ENCODE results near the gene MEIOC. TPM values are rescaled to one million over a fixed set of nuclear protein-coding genes. Genes with fewer than 3 reads are reported as not detected.
"Not testable (repeated sequence)": the region's sequence is repeated elsewhere in the genome, so short reads cannot be mapped to it uniquely, and the experiment has no call there.

Gene MEIOC
- total and polyA plus RNA-seq, 3 donors from 2014 or later, result 58.2 to 128 (median 85.0) TPM

GRCh38 chr17:44664867-44665266 is 8.6 kb downstream of the MEIOC start:
- Histone ChIP-seq H3K4me3 (no peak overlapping the region), H3K27me3 (no peaks in the 10 kb centered on the region), H3K36me3 (ENCODE audit: low read depth, missing control alignments) (no peaks in the 10 kb centered on the region), H3K27ac (no peak overlapping the region), H3K4me1 (no peaks in the 10 kb centered on the region), H3K9me3 (no peaks in the 10 kb centered on the region)
- TF ChIP-seq POLR2A (IDR thresholded peaks at IDR 0.05), result no peak
- no peak for TF ChIP-seq CTCF (IDR thresholded peaks at IDR 0.05)
- DNase-seq, result no peak
- intact Hi-C loops (cut with DNase I; ENCODE audit: low total_unique reads), result no loop called here
- 95 to 100% methylated on average over 1 of the region's 1 CpG for WGBS, 2 donors

- no peaks in the 10 kb centered on the region for H3K9me3 ChIP-seq
- no peak overlapping the region for H3K4me3 ChIP-seq
- 94 to 98% methylated on average over 1 of the region's 1 CpG for WGBS, 2 donors
- intact Hi-C loops (cut with DNase I; ENCODE audit: low total_unique reads), result no loop called here
- H3K27me3 ChIP-seq, result no peaks in the 10 kb centered on the region
- TF ChIP-seq CTCF (IDR thresholded peaks at IDR 0.05), result no peak
- no peak for TF ChIP-seq POLR2A (IDR thresholded peaks at IDR 0.05)
- DNase-seq, result no peak
- no peaks in the 10 kb centered on the region for H3K4me1 ChIP-seq
- H3K36me3 ChIP-seq (ENCODE audit: low read depth, missing control alignments), result no peaks in the 10 kb centered on the region
- no peak overlapping the region for H3K27ac ChIP-seq
These were observed 9.7 kb downstream of the MEIOC start for GRCh38 chr17:44666006-44666405.

- peak; percentile 7 to 48 (median 14) for TF ChIP-seq CTCF (IDR thresholded peaks at IDR 0.05)
- no peak for TF ChIP-seq POLR2A (IDR thresholded peaks at IDR 0.05)
- no peak for DNase-seq
- no peak overlapping the region for H3K4me3 ChIP-seq
- no peaks in the 10 kb centered on the region for H3K27me3 ChIP-seq
- intact Hi-C loops (cut with DNase I; ENCODE audit: low total_unique reads), result no loop called here
- no peaks in the 10 kb centered on the region for H3K36me3 ChIP-seq (ENCODE audit: low read depth, missing control alignments)
- no peaks in the 10 kb centered on the region for H3K9me3 ChIP-seq
- H3K4me1 ChIP-seq, result no peaks in the 10 kb centered on the region
- H3K27ac ChIP-seq, result no peak overlapping the region
These were observed 16.3 kb downstream of the MEIOC start for GRCh38 chr17:44672479-44673093.

GRCh38 chr17:44673893-44674292 is 17.6 kb downstream of the MEIOC start:
- no peak for DNase-seq
- Histone ChIP-seq H3K27ac (no peak overlapping the region), H3K36me3 (ENCODE audit: low read depth, missing control alignments) (no peaks in the 10 kb centered on the region), H3K9me3 (no peaks in the 10 kb centered on the region), H3K4me1 (no peaks in the 10 kb centered on the region), H3K4me3 (no peak overlapping the region), H3K27me3 (no peaks in the 10 kb centered on the region)
- intact Hi-C loops (cut with DNase I; ENCODE audit: low total_unique reads), result no loop called here
- WGBS, 2 donors, result 39 to 65% methylated on average over 2 of the region's 2 CpGs
- TF ChIP-seq CTCF (IDR thresholded peaks at IDR 0.05), result no peak

GRCh38 chr17:44677136-44677535 is 20.9 kb downstream of the MEIOC start:
- 68 to 76% methylated on average over 2 of the region's 2 CpGs for WGBS, 2 donors
- TF ChIP-seq CTCF (IDR thresholded peaks at IDR 0.05) (no peak), POLR2A (IDR thresholded peaks at IDR 0.05) (no peak)
- intact Hi-C loops (cut with DNase I; ENCODE audit: low total_unique reads), result no loop called here
- Histone ChIP-seq H3K9me3 (no peaks in the 10 kb centered on the region), H3K36me3 (ENCODE audit: low read depth, missing control alignments) (no peaks in the 10 kb centered on the region), H3K27me3 (no peaks in the 10 kb centered on the region), H3K4me1 (no peaks in the 10 kb centered on the region), H3K27ac (no peak overlapping the region), H3K4me3 (no peak overlapping the region)
- DNase-seq, result no peak

GRCh38 chr17:44683303-44683702 is 27.0 kb downstream of the MEIOC start:
- WGBS, 2 donors, result 89 to 98% methylated on average over 4 of the region's 4 CpGs
- H3K4me3 ChIP-seq; H3K4me1 ChIP-seq; H3K36me3 ChIP-seq (ENCODE audit: low read depth, missing control alignments); H3K9me3 ChIP-seq; intact Hi-C loops (cut with DNase I; ENCODE audit: low total_unique reads); H3K27ac ChIP-seq; DNase-seq; H3K27me3 ChIP-seq: not testable (repeated sequence)

All from testis (tissue), 3 donors.